ENCODE data around the gene TMC8.
A peak's percentile ranks its signal among the peaks of the same experiment; 100 is the strongest.

DNA sequence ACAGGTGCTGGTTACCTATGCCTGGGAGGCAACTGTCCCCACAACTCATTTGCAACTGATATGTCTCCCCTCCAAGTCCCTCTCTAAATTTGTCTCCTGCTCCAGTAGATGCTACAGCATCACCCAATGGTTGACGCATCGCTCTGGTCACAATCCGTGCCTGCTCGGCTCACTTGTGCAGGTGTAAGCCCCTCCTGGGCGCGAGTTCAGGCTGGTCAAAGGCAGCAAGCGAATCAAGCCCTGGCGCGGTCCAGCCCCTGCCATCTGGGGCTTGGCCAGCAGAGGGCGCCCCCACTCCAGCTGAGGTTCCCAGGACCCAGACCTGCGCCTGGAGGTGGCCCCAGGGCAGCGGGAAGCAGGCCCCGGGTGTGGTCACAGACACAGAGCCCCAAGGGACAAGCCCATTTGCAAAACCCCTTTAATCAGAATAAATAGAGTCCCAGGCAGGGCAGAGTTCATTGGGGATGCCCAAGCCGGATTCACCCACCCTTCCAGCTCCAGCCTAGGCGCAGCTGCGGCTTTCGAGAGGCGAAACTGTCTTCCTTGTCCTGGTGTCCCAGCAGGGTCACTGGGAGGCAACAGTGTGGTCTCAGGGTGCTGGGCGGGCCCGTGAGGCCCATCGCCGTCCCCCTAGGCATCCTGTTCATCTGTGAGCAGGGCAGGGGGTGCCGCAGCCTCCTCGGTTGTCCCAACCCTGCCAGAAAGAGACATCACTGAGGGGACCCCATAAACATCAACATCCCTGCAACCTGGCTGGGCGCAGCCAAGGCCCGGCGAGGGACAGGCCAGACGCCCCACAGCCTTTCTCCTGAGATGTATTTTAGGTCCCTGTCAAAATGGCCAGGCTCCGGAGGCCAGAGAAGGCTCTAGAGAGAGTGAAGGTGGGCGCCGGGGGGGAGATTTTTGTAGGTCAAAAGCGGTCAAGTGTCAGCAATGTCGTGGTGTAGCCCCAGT, 17.8 kb upstream of the TMC8 start:
- TF ChIP-seq TAF1 (IDR thresholded peaks at IDR 0.05; ENCODE audit: low read depth, low read length) (no peak), POLR2AphosphoS5 (IDR thresholded peaks at IDR 0.05; ENCODE audit: low read depth, low read length) (no peak; the same call in 1 of the 2 replicates), POLR2A (IDR thresholded peaks at IDR 0.05; ENCODE audit: low read depth, low read length) (peak; percentile 35; the same call in 1 of the 2 replicates), PAX5 (IDR thresholded peaks at IDR 0.05; ENCODE audit: insufficient read depth, low read length, severe bottlenecking) (no peak), SPI1 (IDR thresholded peaks at IDR 0.05; ENCODE audit: low read depth, low read length) (no peak), POU2F2 (IDR thresholded peaks at IDR 0.05; ENCODE audit: low read depth, low read length) (peak; percentile 51; the same call in 1 of the 2 replicates)

All from GM12891 (cell line).